Measurements from ENCODE around the gene CYSLTR2.

The CYSLTR2 gene

DNA sequence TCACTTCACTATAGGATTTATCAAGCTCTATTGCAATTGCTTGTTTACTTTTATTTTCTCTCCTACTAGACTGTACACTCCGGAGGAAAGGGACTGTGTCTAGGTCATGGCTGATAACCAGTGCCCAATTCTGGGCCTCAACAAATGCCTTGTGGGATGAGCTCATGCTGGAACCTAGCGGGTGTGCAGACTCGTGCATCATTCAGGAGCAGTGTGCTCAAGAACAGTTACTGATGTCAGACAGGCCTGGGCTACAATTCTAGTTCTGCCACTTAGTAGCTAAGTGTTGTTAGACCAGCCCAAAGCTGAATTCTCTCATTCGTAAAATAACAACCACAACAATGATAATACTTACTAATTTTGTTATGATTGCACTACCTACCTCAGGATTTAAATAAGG is 95.4 kb downstream of the CYSLTR2 start (continued):
- TF ChIP-seq PATZ1 (CRISPR knock-in tag; IDR thresholded peaks at IDR 0.05; ENCODE audit: borderline replicate concordance) (no peak), ZNF8 (CRISPR knock-in tag; IDR thresholded peaks at IDR 0.05) (no peak), ZFP30 (CRISPR knock-in tag; IDR thresholded peaks at IDR 0.05) (no peak), ZNF70 (CRISPR knock-in tag; IDR thresholded peaks at IDR 0.05) (no peak), ZC3H10 (CRISPR knock-in tag; IDR thresholded peaks at IDR 0.05) (no peak)

DNA sequence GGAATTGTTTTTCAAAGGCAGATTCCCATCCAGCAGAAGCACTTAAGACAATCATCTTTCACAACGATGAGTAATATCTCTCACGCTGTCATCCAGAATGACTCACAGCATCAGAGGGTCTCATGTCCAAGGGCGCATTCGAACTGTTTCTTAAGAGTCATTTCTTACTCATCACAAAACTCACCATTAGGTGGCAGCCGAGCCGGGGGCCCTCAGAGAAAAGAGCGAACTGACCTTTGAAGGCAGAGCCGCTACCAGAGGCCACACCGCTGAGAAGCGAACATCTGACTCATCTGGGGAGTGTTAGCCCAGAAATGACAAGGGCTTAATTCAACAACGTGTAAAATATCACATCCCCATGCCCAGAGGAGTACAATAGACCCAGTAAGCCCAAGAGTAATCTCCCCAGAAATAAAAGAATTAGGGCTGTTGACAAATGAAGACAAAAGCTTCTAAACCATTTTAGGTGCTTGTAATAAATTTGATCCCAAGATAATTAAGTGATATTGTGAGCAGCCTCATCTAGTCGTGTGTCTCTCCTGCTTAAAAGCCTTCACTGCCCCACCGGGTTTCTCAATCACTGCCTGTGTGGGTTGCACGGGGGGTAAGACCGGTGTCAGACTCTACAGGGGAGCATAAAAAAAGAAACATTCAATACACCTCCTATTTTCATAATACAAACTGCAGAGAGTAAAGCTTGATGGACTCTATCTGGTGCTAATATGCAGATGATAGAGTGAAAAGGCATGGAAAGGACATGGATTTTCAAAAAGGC is 96.2 kb downstream of the CYSLTR2 start:
- ATAC-seq = peak; percentile 98
- TF ChIP-seq ISL1 (CRISPR knock-in tag; IDR thresholded peaks at IDR 0.05) = peak; percentile 69
- TF ChIP-seq RARB (CRISPR knock-in tag; IDR thresholded peaks at IDR 0.05) = no peak

DNA sequence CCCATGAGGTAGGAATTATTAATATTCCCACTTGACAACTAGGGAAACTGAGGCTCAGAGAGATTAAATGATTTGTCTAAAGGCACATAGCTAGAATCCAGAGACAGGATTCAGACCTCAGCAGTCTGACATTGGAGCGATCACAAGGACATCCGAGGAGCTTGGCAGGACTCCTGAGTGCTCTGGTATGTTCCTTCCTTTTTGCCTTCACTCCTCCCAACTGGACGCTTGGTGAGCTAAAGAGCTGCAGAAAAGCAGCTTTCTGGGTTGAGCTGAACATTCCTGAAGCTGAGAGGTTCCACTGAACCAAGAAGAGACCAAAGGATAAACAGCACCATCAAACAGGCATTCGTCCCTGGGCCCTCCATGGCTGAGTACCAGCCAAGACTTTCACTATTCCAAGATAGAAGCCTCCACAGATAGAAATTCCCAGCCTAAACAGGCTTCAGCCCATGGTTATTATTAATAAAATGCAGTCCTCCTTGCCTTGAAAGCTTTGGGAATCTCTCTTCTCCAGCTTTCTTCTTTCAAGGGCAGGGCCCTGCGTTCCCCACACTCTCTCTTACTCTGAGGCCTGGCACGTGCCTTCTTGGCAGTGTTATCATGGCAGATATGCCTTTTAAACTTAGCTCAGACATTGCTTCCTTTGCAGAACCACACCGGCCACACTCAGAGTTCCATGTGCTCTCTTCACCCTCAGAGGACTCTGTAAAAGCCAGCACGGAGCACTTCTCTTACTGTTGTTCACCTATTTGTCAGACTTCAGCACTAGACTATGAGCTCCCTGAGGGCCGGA is 97.1 kb downstream of the CYSLTR2 start:
- TF ChIP-seq BACH2 (CRISPR knock-in tag; IDR thresholded peaks at IDR 0.05; ENCODE audit: borderline replicate concordance) (no peak), ISL1 (CRISPR knock-in tag; IDR thresholded peaks at IDR 0.05) (no peak), PATZ1 (CRISPR knock-in tag; IDR thresholded peaks at IDR 0.05; ENCODE audit: borderline replicate concordance) (no peak), PPARA (CRISPR knock-in tag; IDR thresholded peaks at IDR 0.05; ENCODE audit: borderline replicate concordance) (no peak), ESRRG (CRISPR knock-in tag; IDR thresholded peaks at IDR 0.05) (no peak), RARB (CRISPR knock-in tag; IDR thresholded peaks at IDR 0.05) (no peak), OSR1 (CRISPR knock-in tag; IDR thresholded peaks at IDR 0.05) (no peak)

GRCh38 chr13:48760626-48761025 is 106.9 kb downstream of the CYSLTR2 start:
- TF ChIP-seq ZNF8 (CRISPR knock-in tag; IDR thresholded peaks at IDR 0.05) = no peak
- no peak for TF ChIP-seq ZFP3 (CRISPR knock-in tag; IDR thresholded peaks at IDR 0.05)
- TF ChIP-seq, protein P1, sequence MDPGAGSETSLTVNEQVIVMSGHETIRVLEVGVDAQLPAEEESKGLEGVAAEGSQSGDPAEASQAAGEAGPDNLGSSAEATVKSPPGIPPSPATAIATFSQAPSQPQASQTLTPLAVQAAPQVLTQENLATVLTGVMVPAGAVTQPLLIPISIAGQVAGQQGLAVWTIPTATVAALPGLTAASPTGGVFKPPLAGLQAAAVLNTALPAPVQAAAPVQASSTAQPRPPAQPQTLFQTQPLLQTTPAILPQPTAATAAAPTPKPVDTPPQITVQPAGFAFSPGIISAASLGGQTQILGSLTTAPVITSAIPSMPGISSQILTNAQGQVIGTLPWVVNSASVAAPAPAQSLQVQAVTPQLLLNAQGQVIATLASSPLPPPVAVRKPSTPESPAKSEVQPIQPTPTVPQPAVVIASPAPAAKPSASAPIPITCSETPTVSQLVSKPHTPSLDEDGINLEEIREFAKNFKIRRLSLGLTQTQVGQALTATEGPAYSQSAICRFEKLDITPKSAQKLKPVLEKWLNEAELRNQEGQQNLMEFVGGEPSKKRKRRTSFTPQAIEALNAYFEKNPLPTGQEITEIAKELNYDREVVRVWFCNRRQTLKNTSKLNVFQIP (CRISPR knock-in tag; IDR thresholded peaks at IDR 0.05; ENCODE audit: borderline replicate concordance, low read depth) = no peak
- no peak for TF ChIP-seq ZFP30 (CRISPR knock-in tag; IDR thresholded peaks at IDR 0.05)
- TF ChIP-seq ZC3H10 (CRISPR knock-in tag; IDR thresholded peaks at IDR 0.05) = no peak
- TF ChIP-seq ZNF70 (CRISPR knock-in tag; IDR thresholded peaks at IDR 0.05) = no peak
- no peak for TF ChIP-seq ZNF565 (CRISPR knock-in tag; conservative IDR thresholded peaks at IDR 0.05; ENCODE audit: low read depth)
- TF ChIP-seq OSR1 (CRISPR knock-in tag; IDR thresholded peaks at IDR 0.05) = no peak
- no peak for TF ChIP-seq ISL1 (CRISPR knock-in tag; IDR thresholded peaks at IDR 0.05)
- TF ChIP-seq PPARA (CRISPR knock-in tag; IDR thresholded peaks at IDR 0.05; ENCODE audit: borderline replicate concordance) = no peak
- TF ChIP-seq BACH2 (CRISPR knock-in tag; IDR thresholded peaks at IDR 0.05; ENCODE audit: borderline replicate concordance) = no peak
- no peak for TF ChIP-seq TOX (CRISPR knock-in tag; IDR thresholded peaks at IDR 0.05; ENCODE audit: borderline replicate concordance)
- TF ChIP-seq TCF4 (CRISPR knock-in tag; IDR thresholded peaks at IDR 0.05; ENCODE audit: borderline replicate concordance) = no peak
- no peak for TF ChIP-seq CSDC2 (CRISPR knock-in tag; IDR thresholded peaks at IDR 0.05)
- no peak for TF ChIP-seq SNAI2 (CRISPR knock-in tag; IDR thresholded peaks at IDR 0.05)
- no peak for TF ChIP-seq CREB5 (CRISPR knock-in tag; IDR thresholded peaks at IDR 0.05; ENCODE audit: low read depth)
- no peak for TF ChIP-seq PATZ1 (CRISPR knock-in tag; IDR thresholded peaks at IDR 0.05; ENCODE audit: borderline replicate concordance)
- TF ChIP-seq GLIS3 (CRISPR knock-in tag; IDR thresholded peaks at IDR 0.05) = no peak
- no peak for TF ChIP-seq ESRRG (CRISPR knock-in tag; IDR thresholded peaks at IDR 0.05)
- TF ChIP-seq RARB (CRISPR knock-in tag; IDR thresholded peaks at IDR 0.05) = no peak

More for the DNA sequence above, 97.1 kb downstream of the CYSLTR2 start:
- peak; percentile 30; the same call in 2 of the 3 replicates for ATAC-seq

More at GRCh38 chr13:48760626-48761025, 106.9 kb downstream of the CYSLTR2 start:
- ATAC-seq = no peak
